SK-N-MC (cell line): ENCODE results near the gene PRTN3.

Source experiments
- EZH2 ChIP-seq: fragments of 200-600 bp; sonication (generic); IDR thresholded peaks from one replicate; pipeline ENCODE4 v1.6.1; 2017; ENCODE audit warnings: antibody characterized with exemption
- FOXP2 ChIP-seq: optimal IDR thresholded peaks from 2 replicates; pipeline ENCODE3; 2011; ENCODE audit warnings: mild to moderate bottlenecking, moderate library complexity; ENCODE audit not compliant: insufficient read depth; ENCODE audit errors: extremely low read length, control extremely low read depth
- POLR2AphosphoS5 ChIP-seq: IDR thresholded peaks from 2 replicates; pipeline ENCODE4 v1.6.1; 2012; ENCODE audit warnings: mild to moderate bottlenecking, low read depth, low read length, borderline replicate concordance

- TF ChIP-seq EZH2 (no peak), POLR2AphosphoS5 (no peak), FOXP2 (no peak)
These were observed 11.6 kb downstream of the PRTN3 start, which contains the start of gene ELANE for GRCh38 chr19:852136-853013.
